Measurements from ENCODE around the gene OSBPL1A.
A peak's percentile ranks its signal among the peaks of the same experiment; 100 is the strongest.
"Not testable (repeated sequence)": the region's sequence is repeated elsewhere in the genome, so short reads cannot be mapped to it uniquely, and the experiment has no call there.

The OSBPL1A gene

GRCh38 chr18:24187049-24187448, 210.6 kb downstream of the OSBPL1A start:
- DNase-seq (ENCODE audit: low read depth, low spot score) = no peak

GRCh38 chr18:24185805-24186204, 211.8 kb downstream of the OSBPL1A start:
- no peak for DNase-seq (ENCODE audit: low read depth, low spot score)

- DNase-seq (ENCODE audit: low read depth, low spot score) = no peak
Measured at GRCh38 chr18:24181806-24182205, 215.8 kb downstream of the OSBPL1A start.

DNA sequence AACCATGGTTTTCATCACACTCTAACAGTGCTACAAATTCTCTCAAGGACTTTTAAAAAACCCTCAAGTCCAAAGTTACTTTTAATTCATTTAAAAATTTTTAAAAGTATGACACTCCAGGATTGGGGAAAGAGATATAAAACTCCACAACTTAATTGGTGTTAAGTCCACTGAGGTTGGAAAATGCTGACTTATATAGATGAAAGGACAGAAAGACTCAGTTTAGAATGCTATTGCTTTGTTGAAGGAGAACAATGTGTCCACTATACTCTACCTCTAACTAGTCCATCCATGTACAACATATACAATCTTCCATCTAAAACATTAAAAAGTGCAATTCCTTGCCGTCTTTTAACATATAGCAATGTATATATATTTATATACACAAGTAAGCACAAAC, 217.6 kb downstream of the OSBPL1A start:
- no peak for DNase-seq (ENCODE audit: low read depth, low spot score)

DNA sequence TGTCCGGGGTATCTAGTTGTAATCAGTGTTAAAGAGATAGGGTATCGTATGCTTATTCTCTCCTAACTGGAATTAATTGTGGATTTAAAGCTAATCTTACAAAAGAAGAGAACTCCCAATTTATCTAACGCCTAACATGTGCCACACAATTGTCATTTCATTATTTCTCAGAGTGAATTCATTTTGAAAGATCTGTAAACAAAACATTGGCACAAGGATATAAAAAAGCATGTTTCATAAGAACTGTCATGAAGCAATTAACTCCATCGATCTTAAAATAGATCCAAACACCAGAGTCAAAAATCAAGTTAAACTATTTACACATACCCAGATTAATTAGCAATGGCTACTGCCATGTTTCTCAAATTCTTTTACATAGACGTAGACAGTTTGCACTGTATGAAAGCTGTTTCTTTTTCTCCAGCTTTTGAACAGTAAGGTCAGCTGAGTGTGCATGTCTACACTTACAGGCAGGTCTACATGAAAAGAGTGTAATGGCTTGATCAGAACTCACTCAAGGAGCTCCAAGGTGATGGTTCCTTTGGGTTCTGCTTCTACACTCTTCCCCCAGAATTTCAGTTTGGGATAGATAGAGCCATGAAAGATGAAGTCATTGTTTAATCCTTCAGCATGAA, 220.0 kb downstream of the OSBPL1A start:
- DNase-seq (ENCODE audit: low read depth, low spot score) = no peak

- DNase-seq (ENCODE audit: low read depth, low spot score) = no peak
Measured at GRCh38 chr18:24176727-24177416, 220.8 kb downstream of the OSBPL1A start.

DNA sequence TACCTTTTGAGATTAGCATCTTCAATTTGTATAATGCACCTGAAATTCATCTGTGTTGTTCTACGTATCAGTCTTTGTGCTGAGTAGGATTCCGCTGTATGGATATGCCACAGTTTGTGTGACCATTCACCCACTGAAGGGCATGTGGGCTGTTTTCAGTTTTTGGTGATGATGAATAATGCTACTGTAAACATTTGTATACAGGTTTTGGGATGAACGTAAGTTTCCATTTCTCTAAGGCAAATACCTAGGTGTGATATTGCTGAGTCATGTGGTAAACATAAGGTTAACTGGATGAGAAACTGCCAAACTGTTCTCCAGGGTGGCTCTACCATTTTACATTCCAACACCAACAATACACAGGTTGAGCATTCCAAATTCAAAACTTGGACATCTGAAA, 223.6 kb downstream of the OSBPL1A start:
- no peak for DNase-seq (ENCODE audit: low read depth, low spot score)

DNA sequence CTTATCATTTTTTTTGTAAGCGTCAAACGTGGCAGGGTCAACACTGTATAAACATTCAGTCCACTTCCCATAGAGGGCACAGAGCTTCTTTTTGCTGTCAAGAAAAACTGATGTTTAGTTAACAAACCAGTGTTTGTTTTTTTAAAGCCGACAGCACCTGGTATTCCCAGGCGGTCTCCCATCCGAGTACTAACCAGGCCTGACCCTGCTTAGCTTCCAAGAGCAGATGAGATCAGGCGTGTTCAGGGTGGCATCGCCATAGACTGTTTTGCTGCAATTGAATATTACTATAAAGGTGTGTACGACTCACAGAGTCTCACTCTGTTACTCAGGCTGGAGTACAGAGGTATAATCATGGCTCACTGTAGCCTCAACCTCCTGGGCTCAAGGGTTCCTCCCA, 227.3 kb downstream of the OSBPL1A start:
- DNase-seq (ENCODE audit: low read depth, low spot score) = no peak

- no peak for DNase-seq (ENCODE audit: low read depth, low spot score)
Measured at GRCh38 chr18:24168496-24168895, 229.1 kb downstream of the OSBPL1A start.

GRCh38 chr18:24161304-24161703, 236.3 kb downstream of the OSBPL1A start:
- no peak for DNase-seq (ENCODE audit: low read depth, low spot score)

DNA sequence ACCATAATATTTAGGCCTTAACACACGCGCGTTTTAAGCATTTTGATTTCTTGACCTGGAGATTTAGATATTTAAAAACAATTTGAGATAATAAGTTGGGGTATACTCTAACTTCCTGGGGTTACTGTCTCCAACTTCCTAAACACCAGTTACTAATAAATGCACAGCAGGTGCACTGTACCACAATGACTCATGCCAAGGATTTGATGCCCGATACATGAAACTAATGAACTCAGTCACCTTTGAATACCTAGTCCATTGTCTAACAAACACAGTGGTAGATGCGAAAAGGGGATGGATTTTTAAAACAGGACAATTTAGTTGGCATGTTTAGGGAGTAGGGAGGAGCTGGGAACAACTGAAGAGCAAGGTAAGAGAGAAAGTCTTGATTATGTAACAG, 237.5 kb downstream of the OSBPL1A start:
- no peak for DNase-seq (ENCODE audit: low read depth, low spot score)

GRCh38 chr18:24157855-24158254, 239.8 kb downstream of the OSBPL1A start:
- no peak for DNase-seq (ENCODE audit: low read depth, low spot score)

DNA sequence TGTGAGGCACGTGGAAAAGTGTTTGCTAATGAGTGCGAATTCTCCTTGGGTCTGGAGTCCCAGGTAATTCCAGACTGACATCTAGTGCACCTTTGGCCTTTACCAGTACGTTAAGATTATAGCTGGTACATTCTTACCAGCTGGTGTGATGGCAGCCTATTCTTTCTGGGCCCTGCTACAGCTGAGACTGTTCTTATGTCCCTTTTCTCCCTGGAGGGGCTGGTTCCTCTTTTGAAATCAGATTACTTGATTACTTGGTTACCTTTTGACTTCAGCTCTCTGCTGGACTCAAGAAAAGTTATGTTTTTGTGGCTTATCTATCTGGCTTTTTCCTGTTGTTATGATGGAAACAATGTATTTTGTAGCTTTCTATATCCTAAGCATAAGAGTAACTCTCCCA, 244.2 kb downstream of the OSBPL1A start:
- no peak for DNase-seq (ENCODE audit: low read depth, low spot score)

DNA sequence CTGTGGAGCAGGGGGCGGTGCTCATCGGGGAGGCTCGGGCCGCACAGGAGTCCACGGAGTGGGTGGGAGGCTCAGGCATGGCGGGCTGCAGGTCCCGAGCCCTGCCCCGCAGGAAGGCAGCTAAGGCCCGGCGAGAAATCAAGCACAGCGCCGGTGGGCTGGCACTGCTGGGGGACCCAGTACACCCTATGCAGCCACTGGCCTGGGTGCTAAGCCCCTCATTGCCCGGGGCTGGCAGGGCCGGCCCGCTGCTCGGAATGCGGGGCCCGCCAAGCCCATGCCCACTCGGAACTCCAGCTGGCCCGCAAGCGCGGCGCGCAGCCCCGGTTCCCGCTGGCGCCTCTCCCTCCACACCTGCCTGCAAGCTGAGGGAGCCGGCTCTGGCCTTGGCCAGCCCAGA, 248.0 kb downstream of the OSBPL1A start:
- DNase-seq (ENCODE audit: low read depth, low spot score) = not testable (repeated sequence)

DNA sequence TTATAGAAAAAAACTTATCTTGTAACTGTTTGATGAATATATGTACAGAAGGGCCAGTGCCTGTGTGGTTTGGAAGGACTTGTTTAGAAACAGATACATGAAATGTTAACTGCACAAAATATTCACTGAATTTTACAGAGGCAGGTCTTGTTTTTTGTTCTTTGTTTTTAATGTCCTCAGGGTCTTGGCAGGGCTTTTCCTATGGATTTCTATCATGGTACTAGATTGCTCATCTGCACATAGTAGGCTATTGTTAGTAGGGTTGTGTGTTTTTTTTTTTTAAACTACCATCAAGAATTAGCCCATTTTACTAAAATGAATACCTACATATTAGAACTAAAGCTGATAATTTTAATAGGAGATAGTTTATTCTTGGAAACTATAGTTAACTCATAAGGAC, 255.2 kb downstream of the OSBPL1A start:
- DNase-seq (ENCODE audit: low read depth, low spot score) = no peak

- no peak for DNase-seq (ENCODE audit: low read depth, low spot score)
Measured at GRCh38 chr18:24140697-24141096, 256.9 kb downstream of the OSBPL1A start.

DNA sequence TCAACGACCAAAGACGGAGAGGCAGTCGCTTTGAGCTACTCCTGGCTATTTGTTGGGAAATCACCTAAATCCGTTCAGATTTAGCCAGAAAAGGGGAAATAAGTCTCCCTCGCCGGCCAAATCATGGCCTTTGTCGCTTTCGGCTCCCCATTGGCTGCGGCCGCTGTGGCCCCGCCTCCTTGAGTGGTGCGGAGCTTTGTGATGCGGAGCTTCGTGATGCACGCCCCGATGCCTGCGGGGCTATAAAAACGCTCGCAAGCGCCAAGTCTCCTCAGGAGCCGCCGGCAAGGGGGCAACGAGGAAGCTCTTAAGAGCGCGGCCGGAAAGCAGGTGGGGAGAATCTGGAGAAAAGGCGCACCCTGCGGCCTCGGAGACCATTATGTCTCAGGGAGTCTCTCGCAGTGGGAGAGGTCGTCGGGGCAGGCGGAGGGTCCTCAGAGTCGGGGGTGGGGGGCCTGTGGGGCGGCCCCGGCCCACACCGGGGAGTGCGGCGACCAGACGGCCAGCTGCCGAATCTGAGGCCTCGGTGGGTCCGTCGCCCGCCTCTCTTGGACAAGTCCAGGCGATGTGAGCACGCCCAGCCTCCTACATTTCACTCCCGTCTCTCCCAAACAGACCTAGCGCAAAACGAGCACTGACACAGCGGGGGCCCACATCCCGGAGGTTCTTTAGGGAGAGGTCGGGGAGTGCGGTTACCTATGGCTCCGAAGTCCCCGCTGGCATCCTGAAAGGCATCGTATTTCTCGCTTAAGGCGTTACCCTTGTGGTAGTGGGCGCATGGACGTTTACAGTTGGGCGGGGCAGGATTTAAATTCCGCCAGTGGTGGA, 258.6 kb downstream of the OSBPL1A start, which contains the start of gene CABYR:
Gene CABYR (plus strand): TSS at position 274 of the 828 bp plus-strand sequence. CDS start 4,053 bp downstream, outside the sequence.
- peak; percentile 51 for DNase-seq (ENCODE audit: low read depth, low spot score)

DNA sequence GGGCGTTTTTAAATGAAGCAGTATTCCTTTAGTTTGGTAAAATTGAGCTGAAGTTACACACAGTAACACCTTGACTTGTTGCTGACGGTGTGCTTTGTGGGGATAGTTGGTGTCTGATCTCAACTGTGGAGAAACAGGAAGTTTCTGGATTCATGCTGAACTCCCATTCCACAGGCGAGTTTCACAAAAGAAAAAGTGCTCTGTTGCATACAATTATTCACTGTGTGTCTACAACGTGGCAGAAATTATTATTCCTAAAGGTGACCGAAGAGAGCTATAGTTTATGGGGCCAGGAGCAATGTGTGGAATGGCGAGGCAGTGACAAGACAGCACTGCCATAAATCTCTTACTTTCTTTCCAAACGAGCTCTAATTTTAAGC, 259.2 kb downstream of the OSBPL1A start:
- DNase-seq (ENCODE audit: low read depth, low spot score) = no peak

GRCh38 chr18:24136967-24137373, 260.7 kb downstream of the OSBPL1A start:
- no peak for DNase-seq (ENCODE audit: low read depth, low spot score)

GRCh38 chr18:24130494-24130893, 267.1 kb downstream of the OSBPL1A start:
- no peak for DNase-seq (ENCODE audit: low read depth, low spot score)

DNA sequence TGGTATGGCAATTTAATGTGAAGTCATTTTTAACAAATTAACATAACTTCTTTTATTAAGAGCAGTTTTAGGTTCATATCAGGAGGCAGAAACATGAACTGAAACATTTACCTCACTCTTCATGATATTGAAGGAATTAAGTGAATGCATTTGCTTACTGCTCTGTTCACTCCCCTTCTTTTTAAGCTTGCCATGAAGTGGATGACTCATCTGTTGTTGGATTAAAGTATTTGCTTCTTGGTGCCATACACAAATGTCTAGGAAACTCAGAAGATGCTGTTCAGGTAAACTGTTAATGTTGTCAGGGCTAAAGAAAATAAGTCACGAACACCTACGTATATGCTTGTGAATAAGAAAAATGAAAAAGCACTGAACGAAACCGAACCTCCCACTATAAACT, 268.9 kb downstream of the OSBPL1A start:
- DNase-seq (ENCODE audit: low read depth, low spot score) = no peak

GRCh38 chr18:24127735-24128134, 269.9 kb downstream of the OSBPL1A start:
- no peak for DNase-seq (ENCODE audit: low read depth, low spot score)
